Measurements from ENCODE around the gene NUP98. TPM values are rescaled to one million over a fixed set of nuclear protein-coding genes. Genes with fewer than 3 reads are reported as not detected.

NUP98 gene
- polyA plus RNA-seq, 2 of the 4 experiments (the other 2 are of a cell fraction): 54.2 to 121 TPM

GRCh38 chr11:3666023-3666530, 131.3 kb downstream of the NUP98 start:
- no peak overlapping the region for H3K4me2 ChIP-seq
- H3K27ac ChIP-seq: no peak overlapping the region
- no peak for DNase-seq (ENCODE audit: low read depth in 1 of 2, low spot score in 1 of 2)
- no peaks in the 10 kb centered on the region for H3K4me1 ChIP-seq
- POLR2A ChIA-PET: no interaction called here
- CTCF ChIA-PET: interaction anchor here (0.8 kb wide), 1 partner anchor 680 kb away, joined by 3 read pairs; no protein-coding TSS in a partner anchor
- FAIRE-seq: no peak
- 94% methylated on average over 16 of the region's 17 CpGs for WGBS (ENCODE audit: missing lambda C conversion rate)
- H3K9me3 ChIP-seq: no peaks in the 10 kb centered on the region
- TF ChIP-seq HEYL (CRISPR knock-in tag; IDR thresholded peaks at IDR 0.05) (no peak), POLR2AphosphoS2 (conservative IDR thresholded peaks at IDR 0.05; ENCODE audit: low read length) (no peak), TP53 (CRISPR knock-in tag; IDR thresholded peaks at IDR 0.05) (no peak), NFE2L2 (conservative IDR thresholded peaks at IDR 0.05; ENCODE audit: low read length) (no peak), TFCP2L1 (CRISPR knock-in tag; IDR thresholded peaks at IDR 0.05) (no peak), KDM5A (IDR thresholded peaks at IDR 0.05) (no peak), RARB (CRISPR knock-in tag; IDR thresholded peaks at IDR 0.05) (no peak), HES2 (IDR thresholded peaks at IDR 0.05) (no peak), CBX8 (IDR thresholded peaks at IDR 0.05) (no peak), NR3C1 (IDR thresholded peaks at IDR 0.05) (no peak), EP300 (IDR thresholded peaks at IDR 0.05) (no peak), REST (IDR thresholded peaks at IDR 0.05) (no peak), CEBPB (IDR thresholded peaks at IDR 0.05) (no peak), E2F6 (IDR thresholded peaks at IDR 0.05; ENCODE audit: borderline replicate concordance, low read depth) (no peak), MAZ (IDR thresholded peaks at IDR 0.05; ENCODE audit: borderline replicate concordance, low read depth, low read length) (no peak)
- TF ChIP-seq, protein P1, sequence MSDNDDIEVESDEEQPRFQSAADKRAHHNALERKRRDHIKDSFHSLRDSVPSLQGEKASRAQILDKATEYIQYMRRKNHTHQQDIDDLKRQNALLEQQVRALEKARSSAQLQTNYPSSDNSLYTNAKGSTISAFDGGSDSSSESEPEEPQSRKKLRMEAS (IDR thresholded peaks at IDR 0.05): no peak
- ATAC-seq: 0 out of 6 replicates have a peak, but pooled peaks of 1 of the 2 experiments have one; percentile 12
- H3K4me3 ChIP-seq: no peak overlapping the region

DNA sequence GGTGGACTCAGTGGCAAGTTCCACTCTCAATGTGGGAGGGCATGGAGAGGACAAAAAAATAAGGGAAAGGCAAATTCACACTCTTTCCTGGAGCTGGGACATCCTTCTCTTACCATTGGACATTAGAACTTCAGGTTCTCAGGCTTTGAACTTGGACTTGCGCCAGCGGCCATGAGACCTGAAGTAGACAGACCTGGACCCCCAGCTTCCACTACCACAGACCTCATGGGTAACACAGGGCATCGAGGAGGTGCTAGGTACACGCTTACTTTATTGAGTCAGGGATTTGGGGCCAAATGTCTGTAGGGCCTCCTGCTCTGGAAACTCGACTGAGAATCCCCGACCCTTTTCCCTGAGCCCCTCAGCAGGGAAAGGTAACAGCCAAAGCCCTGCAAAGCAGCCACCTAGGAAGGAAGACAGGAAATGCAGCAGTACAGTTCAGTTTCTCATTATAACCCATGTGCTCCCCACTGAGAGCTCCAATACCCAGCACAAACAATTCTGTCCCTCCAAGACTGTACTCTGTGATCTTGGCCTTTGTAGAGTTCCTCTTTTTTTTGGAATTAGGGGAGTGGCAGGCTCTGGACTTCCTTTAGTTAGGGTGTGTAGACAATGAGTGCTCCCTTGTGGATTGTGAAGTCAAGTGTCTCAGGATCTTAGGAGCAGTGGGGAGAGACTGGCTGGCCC, 131.9 kb downstream of the NUP98 start:
- no peak overlapping the region for H3K4me2 ChIP-seq
- ChIA-PET POLR2A (no interaction called here), CTCF (interaction anchor here (0.7 to 0.8 kb wide), 2 partner anchors 85 to 680 kb away, joined by 3 read pairs; no protein-coding TSS in a partner anchor)
- no peaks in the 10 kb centered on the region for H3K4me1 ChIP-seq
- 81% methylated on average over 6 of the region's 6 CpGs for WGBS (ENCODE audit: missing lambda C conversion rate)
- no peak for DNase-seq (ENCODE audit: low read depth in 1 of 2, low spot score in 1 of 2)
- no peak overlapping the region for H3K4me3 ChIP-seq
- H3K9me3 ChIP-seq: no peaks in the 10 kb centered on the region
- ATAC-seq: no peak
- H3K27ac ChIP-seq: no peak overlapping the region
- TF ChIP-seq E2F6 (IDR thresholded peaks at IDR 0.05; ENCODE audit: borderline replicate concordance, low read depth): no peak
- TF ChIP-seq NFE2L2 (conservative IDR thresholded peaks at IDR 0.05; ENCODE audit: low read length): no peak
- no peak for FAIRE-seq

- Histone ChIP-seq H3K9me3 (no peaks in the 10 kb centered on the region), H3K27ac (no peak overlapping the region), H3K4me3 (no peak overlapping the region), H3K4me1 (no peaks in the 10 kb centered on the region), H3K4me2 (no peak overlapping the region)
- DNase-seq (ENCODE audit: low read depth in 1 of 2, low spot score in 1 of 2) (no peak), FAIRE-seq (no peak), ATAC-seq (no peak)
- POLR2A ChIA-PET: no interaction called here
- 83% methylated on average over 10 of the region's 10 CpGs for WGBS (ENCODE audit: missing lambda C conversion rate)
- CTCF ChIA-PET: no interaction called here
- TF ChIP-seq HES2 (IDR thresholded peaks at IDR 0.05) (no peak), GATA3 (IDR thresholded peaks at IDR 0.05; ENCODE audit: borderline replicate concordance) (no peak), ESRRA (IDR thresholded peaks at IDR 0.05; ENCODE audit: borderline replicate concordance, low read length) (no peak), JUN (IDR thresholded peaks at IDR 0.05) (no peak), EP300 (IDR thresholded peaks at IDR 0.05) (no peak), HOXB5 (CRISPR knock-in tag; IDR thresholded peaks at IDR 0.05) (no peak), CEBPB (IDR thresholded peaks at IDR 0.05) (no peak), RFX5 (IDR thresholded peaks at IDR 0.05) (no peak), HOXB13 (CRISPR knock-in tag; IDR thresholded peaks at IDR 0.05; ENCODE audit: low read depth) (no peak), TFCP2L1 (CRISPR knock-in tag; IDR thresholded peaks at IDR 0.05) (no peak), MYC (IDR thresholded peaks at IDR 0.05; ENCODE audit: borderline replicate concordance, low read length) (no peak), RAD21 (conservative IDR thresholded peaks at IDR 0.05 in 1 of 2, IDR thresholded peaks at IDR 0.05 in 1 of 2) (no peak), MAFK (IDR thresholded peaks at IDR 0.05; ENCODE audit: partially characterized antibody) (no peak)
Observed at GRCh38 chr11:3664032-3664630, 133.2 kb downstream of the NUP98 start.

Measured in A549 (cell line).